TTC549 (cell line): ENCODE data around the gene C1QTNF8.

Source experiments
- FAIRE-seq: peaks from 2 replicates; lab custom pipeline; 2012; peaks lifted over from hg19 to GRCh38; lab: Jason Lieb, UNC

Gene C1QTNF8

DNA sequence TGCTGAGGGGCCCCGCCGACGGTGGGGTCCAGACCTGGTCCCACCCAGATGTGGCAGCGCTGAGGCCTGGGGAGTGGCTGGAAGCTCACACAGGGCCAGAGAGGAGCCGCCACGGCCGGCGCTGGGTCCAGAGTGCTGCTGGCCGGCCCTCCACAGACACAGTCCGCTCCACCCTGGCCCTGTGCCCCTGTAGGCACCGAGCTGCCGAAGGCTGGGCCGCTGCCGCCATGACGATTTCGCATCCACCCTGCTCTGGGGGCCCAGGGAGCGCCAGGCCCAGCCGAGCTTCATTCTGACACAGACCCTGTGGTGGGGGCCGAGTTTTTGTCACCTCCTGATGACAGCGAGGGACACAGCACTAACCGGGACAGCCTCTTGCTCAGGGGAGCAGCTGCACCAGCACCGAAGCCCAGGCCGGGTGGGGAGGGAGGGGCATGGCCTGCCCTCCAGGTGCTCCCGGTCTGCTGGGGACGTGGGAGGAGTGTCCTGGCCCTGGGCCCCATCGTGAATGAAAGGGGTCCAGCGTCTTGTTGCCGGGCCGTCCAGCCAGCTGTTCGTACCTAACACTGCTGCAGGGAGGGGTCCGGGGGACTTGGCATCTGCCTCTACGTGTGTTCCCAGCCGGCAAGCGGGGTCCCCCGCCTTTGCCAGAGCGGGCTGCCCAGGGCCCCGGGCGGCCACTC, 50.6 kb downstream of the C1QTNF8 start:
- no peak for FAIRE-seq

DNA sequence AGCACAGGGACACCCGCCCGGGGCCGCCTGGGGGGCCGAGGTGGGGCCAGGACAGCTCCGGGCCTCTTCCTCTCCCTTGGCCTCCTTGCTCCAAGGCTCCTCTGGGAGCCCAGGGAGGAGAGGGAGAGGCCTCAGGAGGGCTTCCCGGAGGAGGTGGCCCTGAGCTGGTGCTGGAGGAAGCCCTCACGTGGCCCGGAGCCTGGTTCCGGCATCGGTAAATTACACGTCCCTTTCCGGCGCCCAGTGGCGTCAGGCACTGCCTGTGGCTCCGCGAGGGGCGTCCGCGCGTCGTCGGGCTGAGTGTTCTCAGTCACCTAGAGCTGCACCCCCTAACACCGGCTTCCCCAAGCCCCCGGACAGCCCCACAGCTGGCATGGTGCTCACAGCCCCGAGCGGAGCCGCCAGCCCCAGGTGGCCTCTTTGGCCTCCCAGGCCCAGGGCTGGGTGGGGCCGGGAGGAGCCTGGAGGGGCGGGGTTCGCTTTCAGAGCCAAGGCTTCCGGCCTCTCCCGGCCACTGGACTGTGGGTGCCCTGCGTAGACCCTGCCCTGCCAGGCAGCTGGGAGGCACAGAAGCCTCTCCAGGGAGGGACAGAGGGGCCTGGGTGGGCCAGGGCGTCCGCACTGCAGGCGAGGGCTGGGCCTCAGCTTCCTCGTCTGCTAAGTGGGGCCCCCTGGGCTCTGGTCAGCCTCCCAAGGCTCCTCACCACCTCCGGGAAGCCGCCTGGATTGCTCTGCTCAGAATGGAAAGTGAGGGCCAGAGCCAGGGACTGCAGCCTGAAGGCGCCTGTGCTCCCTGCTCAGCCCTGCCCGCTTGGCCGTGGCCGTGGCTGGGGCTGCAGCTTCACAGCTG, 51.4 kb downstream of the C1QTNF8 start:
- FAIRE-seq = no peak

DNA sequence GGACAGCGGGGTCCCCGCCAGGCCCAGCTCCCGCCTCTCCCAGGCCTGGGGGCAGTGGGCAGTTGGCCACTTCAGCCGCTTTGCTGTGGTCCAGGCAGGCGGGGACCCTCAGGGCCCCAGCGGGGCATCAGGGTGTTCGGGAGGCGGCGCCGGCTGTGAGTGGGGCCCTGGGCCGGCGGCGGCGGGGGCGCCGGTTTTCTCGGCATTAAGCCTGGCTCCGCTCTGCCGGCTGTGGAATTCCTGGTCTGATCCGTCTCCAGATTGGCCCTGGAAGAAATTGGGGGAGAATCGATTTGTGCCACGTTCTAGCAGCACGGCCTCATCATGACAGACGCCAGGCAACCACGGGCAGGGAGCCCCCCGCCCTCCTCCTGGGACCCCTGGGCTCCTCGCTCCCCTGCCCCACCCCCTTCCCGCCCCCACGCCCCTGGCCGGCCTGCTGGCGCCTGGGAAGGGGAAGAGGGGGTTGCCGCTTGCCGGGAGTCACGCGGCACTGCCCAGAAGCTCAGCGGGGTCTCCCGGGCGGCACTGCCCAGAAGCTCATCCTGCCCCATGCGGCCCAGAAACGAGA, 52.1 kb downstream of the C1QTNF8 start:
- no peak for FAIRE-seq

DNA sequence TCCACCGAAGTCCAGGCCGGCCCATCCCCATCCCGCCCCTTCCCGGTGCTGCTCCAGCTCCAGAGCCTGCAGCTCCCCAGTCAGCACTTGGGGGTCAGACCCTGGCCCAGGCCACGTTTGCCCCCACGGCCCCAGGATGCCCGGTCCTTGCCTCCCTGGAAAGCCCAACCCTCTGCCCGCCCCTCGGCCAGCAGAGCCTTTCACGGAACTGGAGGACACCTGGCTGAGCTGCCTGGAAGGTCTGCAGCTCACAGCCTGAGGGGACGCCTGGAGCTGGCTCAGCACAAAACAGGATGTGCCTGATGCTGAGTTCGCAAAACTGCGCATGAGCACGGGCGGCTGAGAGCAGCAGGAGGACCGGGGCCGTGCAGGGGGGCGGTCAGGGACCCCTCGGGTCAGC, 53.2 kb downstream of the C1QTNF8 start:
- FAIRE-seq = no peak

DNA sequence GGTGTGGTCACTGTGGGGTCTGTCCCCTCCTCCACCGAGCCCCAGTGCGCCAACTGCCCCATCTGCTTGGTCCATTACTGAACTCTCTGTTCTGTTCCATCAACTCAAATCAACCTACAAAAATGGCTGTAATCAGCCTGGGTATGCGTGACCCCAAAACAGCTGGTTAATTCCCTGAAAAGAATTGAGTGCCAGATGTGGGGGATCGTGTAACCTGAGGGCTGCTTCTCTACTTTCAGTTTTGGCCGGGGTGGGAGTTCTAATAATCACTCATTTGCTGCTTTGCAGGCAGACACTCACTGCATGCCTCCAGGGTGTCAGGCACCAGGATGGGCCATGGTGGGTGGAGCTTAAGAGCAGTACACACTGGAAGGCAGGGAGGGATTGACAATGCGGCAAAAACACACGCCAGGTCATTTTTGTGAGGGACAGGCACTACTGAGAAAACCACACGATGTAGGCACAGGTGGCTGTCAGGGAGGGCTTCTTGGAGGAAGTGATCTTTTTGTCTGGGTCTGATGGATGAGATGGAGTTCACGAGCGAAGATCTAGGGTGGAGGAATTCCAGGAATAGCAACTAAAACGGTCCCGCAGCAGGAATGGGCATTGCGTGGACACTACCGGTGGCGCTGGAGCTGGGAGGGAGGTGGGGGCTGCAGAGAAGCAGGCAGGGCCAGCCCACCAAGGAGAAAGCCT, 53.8 kb downstream of the C1QTNF8 start:
- FAIRE-seq = no peak

DNA sequence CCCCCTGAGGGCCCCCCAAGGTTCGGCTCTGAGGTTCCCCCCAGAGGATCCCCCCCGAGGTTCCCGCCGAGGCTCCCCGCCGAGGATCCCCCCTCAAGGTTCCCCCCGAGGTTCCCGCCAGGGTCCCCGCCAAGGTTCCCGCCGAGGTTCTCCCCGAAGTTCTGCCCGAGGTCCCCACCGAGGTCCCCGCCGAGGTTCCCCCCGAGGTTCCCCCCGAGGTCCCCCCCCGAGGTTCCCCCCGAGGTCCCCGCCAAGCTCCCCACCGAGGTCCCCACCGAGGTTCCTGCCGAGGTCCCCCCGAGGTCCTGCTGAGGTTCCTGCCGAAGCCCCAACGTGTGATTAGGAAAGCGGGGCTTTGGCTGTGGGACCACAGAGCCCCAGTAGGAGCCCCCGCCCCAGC, 55.7 kb downstream of the C1QTNF8 start:
- no peak for FAIRE-seq

DNA sequence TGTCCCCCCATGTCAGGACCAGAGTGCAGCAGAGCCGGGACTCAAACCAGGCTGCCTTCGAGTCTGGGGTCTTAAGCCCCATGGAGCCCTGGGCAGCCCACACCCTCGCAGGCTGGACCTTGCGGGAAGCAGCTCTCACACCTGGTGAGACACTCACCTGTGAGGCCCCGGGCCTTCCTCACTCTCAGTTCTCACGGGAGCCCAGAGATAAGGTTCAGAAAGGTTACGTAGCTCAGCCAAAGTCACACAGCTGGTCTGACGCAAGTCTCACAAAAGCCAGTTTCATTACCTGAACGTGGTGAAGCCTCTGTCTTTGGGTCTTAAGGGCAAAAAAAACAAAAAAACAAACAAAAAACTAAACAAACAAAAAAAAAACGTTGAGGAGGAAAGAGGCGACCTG, 56.3 kb downstream of the C1QTNF8 start:
- no peak for FAIRE-seq

DNA sequence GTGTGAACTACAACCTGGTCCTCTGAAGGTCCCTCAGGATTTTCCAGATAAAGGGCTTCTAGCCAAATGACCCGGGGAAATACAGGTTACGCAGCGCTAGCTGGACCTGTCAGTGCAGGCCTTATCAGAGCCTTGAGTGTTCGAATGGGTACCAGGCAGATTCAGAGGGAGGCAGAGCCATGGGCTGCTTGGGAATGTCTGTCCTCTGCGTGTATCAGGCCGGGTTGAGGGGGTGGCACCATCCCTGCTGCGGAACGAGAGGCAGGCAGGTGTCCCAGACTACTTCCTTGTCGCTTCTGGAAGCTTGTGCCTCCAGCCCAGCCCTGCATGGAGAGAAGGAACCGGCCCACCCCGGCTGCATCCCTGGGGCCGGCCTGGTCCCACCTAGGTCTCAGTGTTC, 57.1 kb downstream of the C1QTNF8 start:
- FAIRE-seq = no peak
